T47D (cell line): ENCODE measurements around the gene DRC1.

ENCODE experiments used
- DNase-seq, 2 experiments: peaks; one replicate each; pipeline versions ENCODE4 v3.0.0 to v3.0.0-alpha.2; 2011 to 2012; ENCODE audit warnings: low read depth in 1 of 2, low spot score in 1 of 2
- JUND ChIP-seq: IDR thresholded peaks from 2 replicates; pipeline ENCODE4 v1.6.1; 2012; ENCODE audit warnings: low read depth
- in situ Hi-C: cut with HindIII; loops from 2 replicates; pipeline ENCODE4 v1.10.0; 2016; ENCODE audit warnings: low sequenced_read_pairs, low pct_unique_long_range_greater_than_20kb

The DRC1 gene

DNA sequence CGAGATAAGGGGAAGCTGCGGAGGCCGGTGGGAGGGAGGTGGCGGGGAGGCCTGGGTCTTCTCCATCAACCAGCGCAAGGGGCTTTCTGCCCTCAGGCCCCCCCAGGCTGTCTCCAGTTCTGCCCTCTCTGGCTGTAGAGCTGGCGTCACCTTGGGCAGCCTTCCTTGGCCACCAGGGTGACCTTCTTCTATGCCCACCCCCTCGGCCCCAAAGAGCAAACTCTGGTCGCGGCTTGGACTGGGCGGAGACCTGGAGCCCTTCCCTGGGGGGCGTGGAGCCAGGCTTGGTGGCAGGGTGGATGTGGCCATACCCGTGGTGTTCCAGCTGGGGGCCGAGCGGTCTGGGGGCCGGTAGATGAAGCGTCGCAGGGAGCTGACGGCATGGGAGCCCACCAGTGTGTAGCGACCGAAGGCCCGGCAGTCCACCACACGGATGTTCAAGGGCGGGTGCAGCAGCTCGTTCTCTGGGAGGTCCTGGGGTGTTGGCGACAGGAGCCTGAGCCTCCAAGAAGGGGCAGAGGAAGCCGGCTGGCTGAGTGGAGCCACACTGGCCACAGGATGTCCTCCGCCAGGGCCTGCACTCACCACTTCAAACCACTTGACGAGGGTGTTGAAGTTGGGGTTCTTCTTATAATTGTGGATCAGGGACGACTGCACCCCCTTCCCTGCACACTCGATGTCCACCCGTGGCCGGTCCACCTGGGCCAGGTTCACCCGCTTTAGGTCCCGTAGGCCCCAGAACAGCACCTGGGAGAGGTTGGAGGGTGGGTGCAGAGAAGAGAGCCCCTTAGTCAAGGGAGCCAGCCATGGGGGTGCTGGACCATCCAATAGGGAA, 71.3 kb downstream of the DRC1 start:
- no peak for DNase-seq
- TF ChIP-seq JUND: no peak
- in situ Hi-C loops: no loop called here

DNA sequence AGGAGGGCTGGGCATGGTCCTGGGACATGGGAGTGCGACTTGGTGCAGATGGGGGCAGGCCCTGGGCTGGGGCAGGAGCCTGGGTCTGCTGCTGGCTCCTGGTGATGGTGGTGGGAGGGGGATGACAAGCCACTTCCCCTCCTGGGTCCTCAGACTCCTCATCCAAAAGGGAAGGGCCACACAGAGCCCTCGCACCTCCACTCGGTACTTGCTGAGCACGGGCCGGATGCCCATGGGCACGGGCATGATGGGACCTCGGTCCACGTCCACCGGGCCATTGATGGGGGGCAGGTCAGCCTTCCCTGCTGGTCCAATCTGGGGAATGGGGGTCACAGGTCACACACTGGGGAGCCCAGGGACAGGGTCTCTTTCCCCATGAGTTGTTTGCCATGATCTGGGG, 72.1 kb downstream of the DRC1 start:
- no peak for TF ChIP-seq JUND
- no peak for DNase-seq
- in situ Hi-C loops: no loop called here

DNA sequence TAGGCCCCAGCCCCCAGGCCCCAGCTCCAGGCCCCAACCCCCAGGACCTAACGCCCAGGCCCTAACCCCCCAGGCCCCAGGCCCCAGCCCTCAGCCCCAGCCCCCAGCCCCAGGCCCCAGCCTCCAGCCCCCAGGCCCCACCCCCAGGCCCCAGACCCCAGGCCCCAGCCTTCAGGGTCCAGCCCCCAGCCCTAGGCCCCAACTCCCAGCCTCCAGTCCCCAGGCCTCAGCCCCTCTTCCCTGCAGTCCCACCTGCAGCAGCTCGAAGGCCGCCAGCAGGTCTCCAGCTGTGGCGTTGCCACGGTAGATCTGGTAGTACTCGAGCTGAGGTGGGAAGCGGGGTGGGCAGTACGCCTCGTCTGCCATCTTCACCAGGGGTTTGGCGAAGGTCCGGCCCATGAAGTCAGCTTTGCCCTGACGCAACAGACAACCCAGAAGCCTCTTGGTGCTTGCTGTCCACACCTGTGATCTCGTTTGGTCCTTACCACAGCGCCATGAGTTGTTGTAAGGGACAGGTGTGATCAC, 72.6 kb downstream of the DRC1 start:
- no peak for TF ChIP-seq JUND
- in situ Hi-C loops: no loop called here

DNA sequence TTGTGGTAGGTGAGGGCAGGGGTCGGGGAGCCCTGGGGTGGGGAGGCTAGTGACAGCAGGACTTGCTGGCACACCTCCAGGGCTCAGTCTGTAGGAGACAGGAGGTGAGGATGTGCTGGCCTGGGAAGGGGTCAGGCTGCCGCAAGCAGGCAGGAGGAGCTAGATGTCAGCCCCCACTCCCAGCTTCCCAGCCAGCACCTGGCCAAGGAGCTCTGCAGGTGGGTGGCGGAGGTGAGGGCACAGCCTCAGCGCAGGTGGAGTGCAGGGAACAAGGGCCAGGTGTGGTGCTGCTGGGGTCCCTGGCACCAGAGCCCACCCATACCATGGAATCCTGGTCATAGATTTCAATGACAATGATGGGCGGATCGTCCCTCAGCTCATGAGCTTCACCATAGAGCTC, 73.3 kb downstream of the DRC1 start:
- no peak for TF ChIP-seq JUND
- no peak for DNase-seq
- in situ Hi-C loops: no loop called here

More for the DNA sequence above, 72.6 kb downstream of the DRC1 start:
- DNase-seq: no peak

DNA sequence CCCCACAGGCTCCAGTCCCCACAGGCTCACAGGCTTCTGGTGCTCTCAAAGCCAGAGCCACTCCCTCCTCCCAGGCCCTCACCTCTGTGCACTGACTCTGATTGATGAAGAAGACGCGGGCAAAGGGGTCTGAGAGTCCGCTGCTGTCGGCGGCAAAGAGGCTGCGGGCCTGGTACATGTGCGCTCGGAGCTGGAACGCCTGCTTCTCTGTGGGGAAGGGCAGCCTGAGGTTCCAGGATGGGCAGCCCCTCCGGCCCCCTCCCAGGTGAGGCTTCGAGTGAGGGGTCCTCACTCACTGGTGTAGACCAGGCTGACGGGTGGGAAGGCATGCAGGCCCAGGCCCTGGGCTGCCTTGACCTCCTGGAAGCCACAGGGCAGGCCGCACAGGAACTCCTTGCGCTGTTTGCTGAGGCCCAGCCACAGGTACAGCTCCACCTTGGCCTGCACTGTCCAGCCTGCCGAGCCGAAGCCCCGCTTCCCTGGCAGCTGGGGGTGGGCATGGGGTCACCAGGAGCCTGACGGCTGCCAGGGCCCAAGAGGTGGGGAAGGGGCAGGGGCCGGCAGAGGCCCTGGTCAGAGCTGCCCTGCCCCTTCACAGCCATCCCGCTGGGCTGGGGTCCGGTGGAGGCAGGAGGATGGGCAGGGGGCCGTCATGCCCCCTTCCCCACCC, 74.2 kb downstream of the DRC1 start:
- no peak for DNase-seq

DNA sequence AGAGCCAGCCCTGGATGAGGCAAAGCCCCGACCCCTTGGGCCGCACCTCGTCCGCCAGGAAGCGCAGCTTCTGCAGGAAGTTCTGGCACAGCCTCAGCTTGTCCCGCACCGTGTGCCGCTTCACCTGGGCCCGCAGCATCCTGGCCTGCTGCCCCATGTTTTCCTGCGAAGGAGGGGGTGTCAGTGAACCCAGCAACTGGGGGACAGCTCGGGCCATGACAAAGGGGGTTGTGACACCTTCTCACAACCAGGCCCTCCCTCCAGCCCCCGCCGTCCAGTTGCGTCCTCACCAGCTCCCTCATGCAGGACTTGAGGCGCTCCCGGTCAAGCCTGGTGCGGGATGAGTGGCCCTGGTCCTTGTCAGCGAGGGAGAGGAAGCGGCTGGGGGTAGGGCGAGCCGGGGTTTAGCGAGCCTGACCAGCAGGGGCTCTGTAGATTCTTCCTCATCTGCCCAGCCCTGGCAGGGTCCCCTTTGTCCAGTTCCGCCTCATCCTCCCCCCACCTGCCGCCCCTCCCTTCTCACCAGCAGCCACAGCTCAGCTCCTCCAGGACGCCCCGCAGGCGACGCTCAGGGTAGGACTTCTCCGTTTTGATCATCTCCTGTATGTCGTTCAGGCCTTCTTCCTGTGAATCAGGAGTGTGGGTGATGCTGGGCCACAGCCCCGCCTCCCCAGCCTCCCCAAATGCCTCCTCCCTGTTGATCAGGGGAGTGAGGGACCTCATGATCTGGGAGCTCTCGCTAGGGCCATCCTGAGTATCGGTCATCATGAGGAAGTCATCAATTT, 75.6 kb downstream of the DRC1 start:
- no peak for TF ChIP-seq JUND
- no peak for DNase-seq
- in situ Hi-C loops: no loop called here

More for the DNA sequence above, 74.2 kb downstream of the DRC1 start:
- no peak for TF ChIP-seq JUND
- in situ Hi-C loops: no loop called here

DNA sequence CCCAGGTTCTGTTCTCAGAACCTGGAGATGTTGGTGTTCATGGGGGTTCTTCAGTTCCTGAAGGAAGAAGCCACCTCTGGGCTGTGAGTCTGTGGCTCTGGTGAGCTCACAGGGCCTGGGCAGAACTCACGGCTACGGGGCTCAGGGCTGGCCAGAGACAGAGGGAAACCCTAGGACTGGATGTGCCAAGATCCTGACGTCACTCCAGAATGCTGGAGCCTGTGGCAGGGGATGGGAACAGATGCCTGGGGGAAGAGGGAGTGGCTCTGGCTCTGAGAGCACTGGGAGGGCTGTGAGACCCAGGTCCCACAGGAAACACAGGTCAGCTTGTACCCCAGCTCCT, 76.2 kb downstream of the DRC1 start, which contains the start of gene OTOF:
TSS of gene OTOF (minus strand) at position 214 of the 343 bp plus-strand sequence.
- TF ChIP-seq JUND: no peak
- in situ Hi-C loops: no loop called here
- no peak for DNase-seq

DNA sequence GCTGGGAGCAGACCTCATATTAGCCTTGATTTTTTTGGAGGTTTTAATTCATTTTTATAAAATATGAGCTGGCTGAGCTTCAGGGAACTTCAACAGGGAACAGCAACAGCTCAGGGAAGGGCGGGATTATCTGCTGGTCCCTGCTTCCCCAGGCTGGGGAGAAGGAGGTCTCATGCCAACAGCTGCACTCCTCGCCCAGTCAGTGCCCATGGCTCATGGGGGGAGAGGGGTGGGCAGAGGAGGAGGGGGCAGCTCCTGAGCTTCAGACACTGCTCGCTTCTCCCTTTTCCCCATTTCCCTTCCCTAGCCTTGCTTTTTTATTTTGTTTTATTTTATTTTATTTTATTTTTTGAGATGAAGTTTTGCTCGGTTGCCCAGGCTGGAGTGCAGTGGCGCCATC, 76.6 kb downstream of the DRC1 start:
- no peak for TF ChIP-seq JUND
- in situ Hi-C loops: no loop called here
- DNase-seq: no peak

DNA sequence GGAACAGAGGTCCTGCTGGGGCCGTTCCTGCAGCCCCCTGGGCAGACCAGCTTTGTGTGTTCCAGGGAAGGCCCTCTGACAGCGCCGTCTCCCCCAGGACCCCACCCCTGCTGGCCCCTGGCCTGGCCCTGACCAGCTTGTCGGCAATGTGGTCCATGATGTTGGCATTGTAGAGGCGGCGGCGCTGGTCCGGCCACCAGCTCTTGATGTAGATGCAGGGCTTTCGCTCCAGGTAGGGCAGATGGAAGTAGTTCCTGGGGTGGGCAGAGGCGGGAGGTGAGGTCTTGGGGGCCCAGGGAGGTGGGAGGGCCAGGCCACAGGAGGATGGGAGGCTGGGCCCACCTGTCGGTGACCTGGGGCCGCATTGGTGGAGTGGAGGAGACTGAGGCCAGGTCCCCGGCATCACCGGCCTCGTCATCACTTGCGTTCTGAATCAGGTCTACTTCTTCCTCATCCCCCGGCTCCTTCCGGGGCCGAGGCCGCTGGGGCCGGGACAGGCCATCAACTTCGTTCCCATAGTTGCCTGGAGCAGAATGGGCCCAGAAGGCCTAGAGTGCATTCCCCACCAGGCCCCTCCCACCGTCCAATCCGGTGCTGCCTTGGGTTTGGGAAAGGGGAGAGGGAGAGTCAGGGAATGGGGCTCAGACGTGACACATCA, 77.5 kb downstream of the DRC1 start:
- in situ Hi-C loops: no loop called here
- DNase-seq: no peak
- TF ChIP-seq JUND: no peak

DNA sequence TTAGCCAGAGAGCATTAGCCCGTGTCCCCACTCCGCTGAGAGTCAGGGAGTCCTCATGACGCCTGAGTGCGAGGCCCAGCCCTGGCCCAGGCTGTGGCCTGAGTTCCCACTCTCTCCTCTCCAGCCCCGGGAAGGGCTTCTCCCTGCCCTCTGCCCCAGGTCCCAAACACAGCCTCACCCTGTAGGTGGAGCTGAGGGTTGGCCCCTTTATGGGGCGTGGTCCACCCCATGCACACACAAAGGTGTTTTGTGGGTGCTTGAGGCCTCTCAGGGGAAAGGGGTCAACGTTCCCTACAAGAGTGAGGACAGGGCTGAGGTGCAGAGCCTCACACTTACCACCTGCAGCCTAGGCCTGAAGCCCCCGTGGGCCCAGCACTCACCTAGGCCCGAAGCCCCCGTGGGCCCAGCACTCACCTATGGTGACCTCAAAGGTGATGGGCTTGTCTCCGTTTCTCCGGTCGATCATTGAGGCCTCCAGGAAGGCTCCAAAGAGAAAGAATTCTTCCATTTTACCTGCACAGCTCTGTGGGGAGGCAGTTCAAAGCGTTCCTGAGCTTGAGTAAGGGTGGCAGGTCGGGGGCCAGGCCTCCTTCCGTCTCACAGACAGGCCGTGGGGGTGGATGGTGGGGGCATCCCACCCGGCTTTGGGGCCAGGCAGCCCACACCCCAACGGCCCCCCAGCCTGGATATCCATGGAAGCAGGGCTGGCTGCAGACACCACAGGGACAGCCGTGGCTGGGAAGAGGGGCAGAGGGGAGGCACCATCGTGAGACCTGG, 78.3 kb downstream of the DRC1 start:
- DNase-seq: no peak
- no peak for TF ChIP-seq JUND
- in situ Hi-C loops: no loop called here

DNA sequence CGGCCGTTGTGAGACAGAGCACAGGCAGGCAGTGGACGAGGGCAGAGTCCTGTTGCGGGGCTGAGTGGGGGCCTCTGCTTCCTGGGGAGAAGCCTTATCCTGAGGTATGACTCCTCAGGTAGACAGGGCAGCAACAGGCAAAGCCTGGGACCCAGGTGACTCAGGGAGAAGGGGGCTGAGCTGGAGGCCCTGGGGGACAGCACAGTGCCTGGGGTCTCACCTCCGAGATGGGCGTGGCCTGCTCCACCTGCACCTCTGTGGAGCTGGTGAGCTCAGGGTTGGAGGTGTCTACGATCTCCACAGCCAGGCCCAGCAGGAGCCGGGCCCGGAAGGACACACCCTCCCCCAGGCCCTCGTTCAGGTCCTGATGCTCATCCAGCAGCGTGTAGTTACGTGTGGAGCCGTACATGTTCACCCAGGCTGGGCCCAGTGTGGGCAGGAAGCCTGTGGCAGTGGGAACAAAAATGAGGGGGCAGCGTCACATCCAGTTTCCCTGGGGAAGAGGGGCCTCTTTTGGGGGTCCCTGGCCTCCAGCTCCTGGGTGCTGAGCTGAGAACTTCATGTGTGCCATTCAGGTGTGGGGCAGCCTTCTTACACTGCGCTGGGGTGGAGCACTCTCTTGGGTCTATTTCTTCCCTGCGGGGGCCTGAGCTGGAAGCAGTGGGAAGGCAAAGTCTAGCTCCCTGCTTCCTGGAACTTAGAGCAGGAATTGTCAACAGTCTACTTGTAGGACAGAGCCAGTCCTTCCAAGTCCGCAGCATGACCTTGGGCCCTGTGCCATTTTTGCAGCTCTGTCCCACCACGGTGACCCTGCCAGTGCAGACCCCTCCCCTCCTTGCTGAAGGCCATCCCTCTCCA, 79.1 kb downstream of the DRC1 start:
- in situ Hi-C loops: no loop called here
- TF ChIP-seq JUND: no peak
- DNase-seq: no peak
